HG02870 (cell line): Measurements from ENCODE around the gene DDX28.

Source experiments
- ATAC-seq: cut with Tn5 transposase; IDR thresholded peaks from one replicate; pipeline ENCODE4 v1.9.1; 2021; ENCODE audit warnings: mild to moderate bottlenecking, moderate library complexity; ENCODE audit not compliant: unreplicated experiment

The DDX28 gene

DNA sequence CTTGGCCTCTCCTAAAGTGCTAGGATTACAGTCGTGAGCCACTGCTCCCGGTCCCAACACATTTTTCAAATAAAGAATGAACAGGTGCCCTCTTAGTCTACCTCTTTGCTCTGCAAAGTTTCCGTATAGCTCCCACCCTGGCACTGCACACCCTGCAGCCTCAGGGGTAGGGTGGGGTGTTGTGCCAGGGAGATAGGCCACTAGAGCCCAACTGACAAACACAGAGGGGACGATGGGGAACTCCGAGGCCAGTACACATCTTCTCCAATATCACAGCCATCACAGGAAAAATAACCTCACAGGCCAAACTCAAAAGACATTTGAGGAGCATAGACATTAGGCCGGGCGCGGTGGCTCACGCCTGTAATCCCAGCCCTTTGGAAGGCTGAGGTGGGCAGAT is 51.9 kb downstream of the DDX28 start:
- ATAC-seq: no peak
